WERI-Rb-1 (cell line): ENCODE measurements around the gene TIMP2.
"Not testable (repeated sequence)": the region's sequence is repeated elsewhere in the genome, so short reads cannot be mapped to it uniquely, and the experiment has no call there.

Experiments used
- DNase-seq: peaks from one replicate; pipeline ENCODE4 v3.0.0-alpha.2; 2020
- H3K27ac ChIP-seq: fragments of 250-450 bp; sonication (Bioruptor Pico); 2 replicates; pipeline ENCODE4 v1.5.1; 2020; ENCODE audit warnings: mild to moderate bottlenecking, moderate library complexity
- H3K27me3 ChIP-seq: fragments of 250-450 bp; sonication (Bioruptor Pico); 2 replicates; pipeline ENCODE4 v1.5.1; 2021; ENCODE audit warnings: mild to moderate bottlenecking, low read depth, moderate library complexity; ENCODE audit not compliant: insufficient read depth, severe bottlenecking
- H3K36me3 ChIP-seq: fragments of 250-450 bp; sonication (Bioruptor Pico); 2 replicates; pipeline ENCODE4 v1.5.1; 2020; ENCODE audit warnings: mild to moderate bottlenecking, moderate library complexity
- H3K4me3 ChIP-seq: 2 replicates; pipeline ENCODE4 v1.5.1; 2011; ENCODE audit warnings: low read depth, mild to moderate bottlenecking, control low read depth, low read length
- H3K9me3 ChIP-seq: fragments of 250-450 bp; sonication (Bioruptor Pico); 2 replicates; pipeline ENCODE4 v1.5.1; 2021; ENCODE audit warnings: mild to moderate bottlenecking, moderate library complexity; ENCODE audit not compliant: severe bottlenecking
- TF ChIP-seq, protein P1 (sequence below): IDR thresholded peaks from 2 replicates; pipeline ENCODE4 v1.5.1; 2011; ENCODE audit warnings: low read depth, mild to moderate bottlenecking, control low read depth, inconsistent platforms, low read length

The TIMP2 gene

DNA sequence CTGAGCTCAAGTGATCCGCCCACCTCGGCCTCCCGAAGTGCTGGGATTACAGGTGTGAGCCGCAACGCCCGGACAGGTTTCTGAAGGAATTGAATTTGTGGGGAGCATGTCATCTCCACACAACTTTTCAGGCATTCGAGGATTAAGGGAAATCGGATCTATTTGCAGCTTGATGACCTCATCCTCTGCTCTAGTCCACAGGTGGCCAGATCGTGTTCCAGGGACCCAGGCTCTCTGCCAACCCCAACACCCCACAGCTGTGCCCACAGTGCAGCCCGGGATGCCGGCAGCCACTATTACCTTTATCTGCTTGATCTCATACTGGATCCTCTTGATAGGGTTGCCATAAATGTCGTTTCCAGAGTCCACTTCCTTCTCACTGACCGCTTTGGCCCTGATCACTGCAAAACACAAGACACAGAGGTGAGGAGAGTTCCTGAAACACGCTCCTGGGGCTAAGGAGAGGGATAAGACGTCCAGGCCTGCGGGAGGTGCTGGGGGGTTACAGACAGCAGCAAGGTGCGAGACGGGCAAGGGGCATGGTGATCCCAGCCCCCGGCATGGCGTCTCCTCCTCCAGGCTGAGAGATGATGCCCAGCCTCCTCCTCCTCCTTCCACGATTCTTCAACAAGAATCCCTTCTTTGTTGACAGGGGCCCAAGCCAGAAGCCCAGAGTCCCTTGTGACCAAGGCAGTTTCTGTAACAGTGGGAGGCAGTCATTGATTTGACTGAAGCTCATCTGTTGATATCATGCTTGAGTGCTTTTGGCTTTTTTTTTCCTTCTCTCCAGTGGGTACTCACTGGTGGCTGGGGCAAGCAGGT lies 51.5 kb downstream of the TIMP2 start:
- TF ChIP-seq, protein P1, sequence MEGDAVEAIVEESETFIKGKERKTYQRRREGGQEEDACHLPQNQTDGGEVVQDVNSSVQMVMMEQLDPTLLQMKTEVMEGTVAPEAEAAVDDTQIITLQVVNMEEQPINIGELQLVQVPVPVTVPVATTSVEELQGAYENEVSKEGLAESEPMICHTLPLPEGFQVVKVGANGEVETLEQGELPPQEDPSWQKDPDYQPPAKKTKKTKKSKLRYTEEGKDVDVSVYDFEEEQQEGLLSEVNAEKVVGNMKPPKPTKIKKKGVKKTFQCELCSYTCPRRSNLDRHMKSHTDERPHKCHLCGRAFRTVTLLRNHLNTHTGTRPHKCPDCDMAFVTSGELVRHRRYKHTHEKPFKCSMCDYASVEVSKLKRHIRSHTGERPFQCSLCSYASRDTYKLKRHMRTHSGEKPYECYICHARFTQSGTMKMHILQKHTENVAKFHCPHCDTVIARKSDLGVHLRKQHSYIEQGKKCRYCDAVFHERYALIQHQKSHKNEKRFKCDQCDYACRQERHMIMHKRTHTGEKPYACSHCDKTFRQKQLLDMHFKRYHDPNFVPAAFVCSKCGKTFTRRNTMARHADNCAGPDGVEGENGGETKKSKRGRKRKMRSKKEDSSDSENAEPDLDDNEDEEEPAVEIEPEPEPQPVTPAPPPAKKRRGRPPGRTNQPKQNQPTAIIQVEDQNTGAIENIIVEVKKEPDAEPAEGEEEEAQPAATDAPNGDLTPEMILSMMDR = no peak
- H3K27ac ChIP-seq = peak overlapping the region; percentile 84
- H3K4me3 ChIP-seq = no peak overlapping the region; the same call in 1 of the 2 replicates
- H3K36me3 ChIP-seq = peaks cover 39% of the 10 kb centered on the region
- H3K9me3 ChIP-seq = no peaks in the 10 kb centered on the region
- peak; percentile 66 for DNase-seq
- H3K27me3 ChIP-seq = no peaks in the 10 kb centered on the region

DNA sequence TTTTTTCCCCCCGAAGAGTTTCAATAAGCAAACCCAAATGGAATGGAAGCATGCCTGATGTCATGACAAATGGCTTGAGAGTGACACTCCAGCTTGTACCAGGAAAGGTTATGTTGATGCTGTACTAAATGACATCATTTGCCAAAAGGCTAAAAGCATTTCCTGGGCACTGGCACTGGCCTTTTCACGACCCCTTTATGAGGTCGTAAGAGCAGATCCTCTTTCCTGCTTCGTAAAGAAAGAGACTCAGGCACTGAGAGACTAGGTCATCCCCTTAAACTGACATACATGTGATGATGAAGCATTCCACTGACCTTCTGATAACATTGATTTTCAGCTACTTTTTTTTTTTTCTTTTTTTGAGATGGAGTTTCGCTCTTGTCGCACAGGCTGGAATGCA lies 52.7 kb downstream of the TIMP2 start:
- H3K27me3 ChIP-seq = no peaks in the 10 kb centered on the region

DNA sequence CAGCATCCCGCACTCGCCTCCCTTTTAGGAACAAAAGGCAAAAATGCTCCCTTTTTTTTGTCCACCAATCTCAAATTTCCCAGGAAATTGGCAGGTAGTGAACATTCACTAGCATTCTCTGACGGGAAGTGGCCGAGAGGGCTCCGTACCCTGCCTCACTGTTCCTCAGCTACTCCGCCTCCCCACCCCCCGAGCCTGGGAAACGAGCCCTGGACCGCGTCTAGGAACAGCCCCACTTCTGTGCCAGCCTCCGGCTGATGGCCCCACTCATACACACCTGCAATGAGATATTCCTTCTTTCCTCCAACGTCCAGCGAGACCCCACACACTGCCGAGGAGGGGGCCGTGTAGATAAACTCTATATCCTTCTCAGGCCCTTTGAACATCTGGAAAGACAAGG lies 54.6 kb downstream of the TIMP2 start:
- H3K27ac ChIP-seq = no peak overlapping the region
- no peak overlapping the region for H3K4me3 ChIP-seq
- TF ChIP-seq, protein P1 = no peak
- no peaks in the 10 kb centered on the region for H3K9me3 ChIP-seq
- H3K27me3 ChIP-seq = no peaks in the 10 kb centered on the region
- peaks cover 52% of the 10 kb centered on the region for H3K36me3 ChIP-seq
- DNase-seq = no peak

More for the DNA sequence above, 52.7 kb downstream of the TIMP2 start:
- no peak for DNase-seq
- Histone ChIP-seq H3K9me3 (no peaks in the 10 kb centered on the region), H3K27ac (no peak overlapping the region), H3K36me3 (peaks cover 45% of the 10 kb centered on the region), H3K4me3 (no peak overlapping the region)
- TF ChIP-seq, protein P1 = no peak

DNA sequence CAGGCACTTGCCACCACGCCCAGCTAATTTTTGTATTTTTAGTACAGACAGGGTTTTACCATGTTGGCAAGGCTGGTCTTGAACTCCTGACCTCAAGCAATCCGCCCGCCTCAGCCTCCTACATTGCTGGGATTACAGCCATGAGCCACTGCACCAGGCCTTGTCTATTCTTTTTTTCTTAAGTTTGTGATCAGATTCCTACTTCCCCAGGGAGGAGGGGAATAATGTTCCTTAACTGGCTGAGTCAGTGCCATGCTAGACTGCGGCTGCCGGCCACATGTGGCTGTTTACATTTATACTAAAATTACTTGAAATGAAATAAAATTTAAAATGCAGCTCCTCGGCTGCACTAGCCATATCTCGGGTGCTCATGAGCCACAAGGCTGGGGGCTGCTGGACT lies 56.8 kb downstream of the TIMP2 start:
- no peak for DNase-seq
- peaks cover 63% of the 10 kb centered on the region for H3K36me3 ChIP-seq
- H3K27ac ChIP-seq = no peak overlapping the region
- TF ChIP-seq, protein P1 = no peak
- H3K27me3 ChIP-seq = no peaks in the 10 kb centered on the region
- H3K4me3 ChIP-seq = no peak overlapping the region
- no peaks in the 10 kb centered on the region for H3K9me3 ChIP-seq

DNA sequence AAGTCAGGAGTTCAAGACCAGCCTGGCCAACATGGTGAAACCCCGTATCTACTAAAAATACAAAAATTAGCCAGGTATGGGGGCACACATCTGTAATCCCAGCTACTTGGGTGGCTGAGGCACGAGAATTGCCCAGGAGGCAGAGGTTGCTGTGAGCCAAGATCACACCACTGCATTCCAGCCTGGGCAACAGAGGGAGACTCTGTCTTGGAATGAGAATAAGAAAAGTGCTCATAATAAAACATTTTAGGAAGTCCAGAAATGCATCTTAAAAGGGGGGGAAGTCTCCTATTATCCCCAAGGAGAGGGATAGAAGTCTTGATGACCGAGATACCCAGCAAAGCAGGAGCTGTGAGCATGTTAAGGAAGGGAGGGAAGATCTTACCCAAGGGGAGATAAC lies 58.1 kb downstream of the TIMP2 start:
- not testable (repeated sequence) for DNase-seq, H3K27ac ChIP-seq
- H3K36me3 ChIP-seq = peaks cover 64% of the 10 kb centered on the region

DNA sequence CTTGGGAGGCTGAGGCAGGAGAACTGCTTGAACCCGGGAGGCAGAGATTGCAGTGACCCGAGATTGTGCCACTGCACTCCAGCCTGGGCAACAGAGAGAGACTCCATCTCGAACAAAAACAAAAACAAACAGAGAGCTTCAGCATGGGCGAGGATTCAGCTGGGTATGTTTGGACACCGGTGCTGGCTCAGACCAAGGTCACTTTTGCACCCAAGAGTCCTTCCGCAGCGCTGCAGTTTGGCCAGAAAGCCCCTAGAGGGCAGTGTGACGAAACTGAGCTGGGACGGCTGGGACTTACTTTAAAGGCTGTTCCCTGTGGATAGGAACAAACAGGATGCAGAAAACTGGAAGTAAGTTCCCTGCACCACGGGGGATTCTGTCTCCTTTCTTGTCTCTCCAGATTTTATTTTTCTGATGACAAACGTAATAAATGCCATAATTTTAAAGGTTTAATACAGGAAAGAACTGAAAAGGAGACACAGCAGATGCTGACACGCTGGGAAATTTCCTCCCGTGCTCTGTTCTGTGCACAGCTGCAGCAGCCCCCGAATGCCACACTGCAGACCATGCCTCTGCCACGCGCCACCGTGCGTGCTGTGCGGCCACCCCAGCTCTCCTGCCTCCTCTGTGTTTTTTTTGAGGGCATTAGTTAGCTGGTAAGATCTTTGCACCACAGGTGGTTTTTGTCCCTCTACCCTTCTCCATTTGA lies 59.4 kb downstream of the TIMP2 start:
- Histone ChIP-seq H3K27ac (no peak overlapping the region), H3K4me3 (no peak overlapping the region), H3K9me3 (no peaks in the 10 kb centered on the region), H3K36me3 (peaks cover 58% of the 10 kb centered on the region), H3K27me3 (no peaks in the 10 kb centered on the region)
- DNase-seq = peak; percentile 89
- TF ChIP-seq, protein P1 = peak; percentile 97

More for the DNA sequence above, 58.1 kb downstream of the TIMP2 start:
- H3K4me3 ChIP-seq, H3K9me3 ChIP-seq, H3K27me3 ChIP-seq: not testable (repeated sequence)
